GM19468 (cell line): ENCODE results near the gene ELOVL2.
"Not testable (repeated sequence)": the region's sequence is repeated elsewhere in the genome, so short reads cannot be mapped to it uniquely, and the experiment has no call there.

ENCODE experiments used
- ATAC-seq: cut with Tn5 transposase; IDR thresholded peaks from one replicate; pipeline ENCODE4 v1.9.1; 2021; ENCODE audit warnings: mild to moderate bottlenecking, moderate library complexity, moderate number of reproducible peaks; ENCODE audit not compliant: unreplicated experiment; ENCODE audit errors: extremely low read depth

ELOVL2 gene

GRCh38 chr6:11043961-11044711 lies at the start of gene ELOVL2:
TSS of gene ELOVL2 (minus strand) at chr6:11044305. CDS start at chr6:11044230, 75 bp downstream.
- ATAC-seq: peak; percentile 29

- no peak for ATAC-seq
Measured at GRCh38 chr6:11093376-11093625, 49.2 kb upstream of the ELOVL2 start.

GRCh38 chr6:11092668-11093375 lies 48.7 kb upstream of the ELOVL2 start:
- ATAC-seq: peak; percentile 14

- not testable (repeated sequence) for ATAC-seq
Measured at GRCh38 chr6:11091141-11091540, 47.0 kb upstream of the ELOVL2 start.

GRCh38 chr6:11089695-11090094 lies 45.6 kb upstream of the ELOVL2 start:
- no peak for ATAC-seq

GRCh38 chr6:11087141-11087812 lies 43.2 kb upstream of the ELOVL2 start:
- ATAC-seq: not testable (repeated sequence)

- ATAC-seq: no peak
Measured at GRCh38 chr6:11085758-11086435, 41.8 kb upstream of the ELOVL2 start.

GRCh38 chr6:11083956-11084355 lies 39.9 kb upstream of the ELOVL2 start:
- no peak for ATAC-seq

GRCh38 chr6:11083491-11083890 lies 39.4 kb upstream of the ELOVL2 start:
- ATAC-seq: no peak

- no peak for ATAC-seq
Measured at GRCh38 chr6:11080296-11080695, 36.2 kb upstream of the ELOVL2 start.

GRCh38 chr6:11078266-11078665 lies 34.2 kb upstream of the ELOVL2 start:
- ATAC-seq: no peak

- no peak for ATAC-seq
Measured at GRCh38 chr6:11076540-11076939, 32.4 kb upstream of the ELOVL2 start.

- no peak for ATAC-seq
Measured at GRCh38 chr6:11072101-11072500, 28.0 kb upstream of the ELOVL2 start.

GRCh38 chr6:11069760-11070159 lies 25.7 kb upstream of the ELOVL2 start:
- ATAC-seq: no peak

GRCh38 chr6:11067348-11067747 lies 23.2 kb upstream of the ELOVL2 start:
- ATAC-seq: no peak

- no peak for ATAC-seq
Measured at GRCh38 chr6:11066505-11067347, 22.6 kb upstream of the ELOVL2 start.

- ATAC-seq: no peak
Measured at GRCh38 chr6:11065436-11066202, 21.5 kb upstream of the ELOVL2 start.

- no peak for ATAC-seq
Measured at GRCh38 chr6:11064836-11065235, 20.7 kb upstream of the ELOVL2 start.

- ATAC-seq: no peak
Measured at GRCh38 chr6:11062715-11063114, 18.6 kb upstream of the ELOVL2 start.
